RWPE1 (cell line): ENCODE results near the gene CATSPER4.
"Not testable (repeated sequence)": the region's sequence is repeated elsewhere in the genome, so short reads cannot be mapped to it uniquely, and the experiment has no call there.

ENCODE experiments used
- CTCF ChIA-PET: fragments of 350-600 bp; sonication (Branson Sonifier 250); formaldehyde crosslinking; extraction: SDS; loops from one replicate; lab custom pipeline; 2021; lab: Yijun Ruan, JAX
- POLR2A ChIA-PET: fragments of 400-600 bp; formaldehyde crosslinking; extraction: SDS; loops from one replicate; lab custom pipeline; 2020; ENCODE audit warnings: antibody characterized with exemption; ENCODE audit not compliant: low non-redundant PET; lab: Yijun Ruan, JAX
- DNase-seq: peaks from one replicate; pipeline ENCODE4 v3.0.0; 2012; ENCODE audit warnings: low spot score
- H3K27ac ChIP-seq: fragments of 450-650 bp; 2 replicates; pipeline ENCODE4 v1.5.1; 2017
- TF ChIP-seq, protein P1 (sequence below): fragments of 450-650 bp; conservative IDR thresholded peaks from 2 replicates; pipeline ENCODE4 v1.5.1; 2017; ENCODE audit warnings: low read depth, mild to moderate bottlenecking

CATSPER4 gene

DNA sequence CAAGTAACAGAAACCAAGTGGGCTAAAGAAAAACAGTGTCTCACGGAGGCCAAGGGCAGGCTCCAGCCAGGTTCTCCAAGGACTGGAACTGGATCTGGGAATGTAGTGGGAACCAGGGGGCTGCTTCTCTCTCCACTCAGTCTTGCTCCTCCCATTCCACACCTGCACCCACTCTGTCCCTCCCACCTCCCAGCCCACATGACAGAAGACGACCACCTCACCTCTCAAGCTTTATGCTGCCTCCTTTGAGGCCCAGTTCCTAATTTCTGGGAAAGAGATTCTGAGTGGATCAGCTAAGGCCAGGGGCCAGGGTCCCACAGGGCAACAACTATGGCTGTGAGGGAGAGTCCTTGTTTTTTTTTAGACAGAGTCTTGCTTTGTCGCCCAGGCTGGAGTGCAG, 24.8 kb downstream of the CATSPER4 start:
- H3K27ac ChIP-seq = no peak overlapping the region
- ChIA-PET CTCF (no interaction called here), POLR2A (no interaction called here)
- no peak for DNase-seq
- TF ChIP-seq, protein P1, sequence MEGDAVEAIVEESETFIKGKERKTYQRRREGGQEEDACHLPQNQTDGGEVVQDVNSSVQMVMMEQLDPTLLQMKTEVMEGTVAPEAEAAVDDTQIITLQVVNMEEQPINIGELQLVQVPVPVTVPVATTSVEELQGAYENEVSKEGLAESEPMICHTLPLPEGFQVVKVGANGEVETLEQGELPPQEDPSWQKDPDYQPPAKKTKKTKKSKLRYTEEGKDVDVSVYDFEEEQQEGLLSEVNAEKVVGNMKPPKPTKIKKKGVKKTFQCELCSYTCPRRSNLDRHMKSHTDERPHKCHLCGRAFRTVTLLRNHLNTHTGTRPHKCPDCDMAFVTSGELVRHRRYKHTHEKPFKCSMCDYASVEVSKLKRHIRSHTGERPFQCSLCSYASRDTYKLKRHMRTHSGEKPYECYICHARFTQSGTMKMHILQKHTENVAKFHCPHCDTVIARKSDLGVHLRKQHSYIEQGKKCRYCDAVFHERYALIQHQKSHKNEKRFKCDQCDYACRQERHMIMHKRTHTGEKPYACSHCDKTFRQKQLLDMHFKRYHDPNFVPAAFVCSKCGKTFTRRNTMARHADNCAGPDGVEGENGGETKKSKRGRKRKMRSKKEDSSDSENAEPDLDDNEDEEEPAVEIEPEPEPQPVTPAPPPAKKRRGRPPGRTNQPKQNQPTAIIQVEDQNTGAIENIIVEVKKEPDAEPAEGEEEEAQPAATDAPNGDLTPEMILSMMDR = no peak

DNA sequence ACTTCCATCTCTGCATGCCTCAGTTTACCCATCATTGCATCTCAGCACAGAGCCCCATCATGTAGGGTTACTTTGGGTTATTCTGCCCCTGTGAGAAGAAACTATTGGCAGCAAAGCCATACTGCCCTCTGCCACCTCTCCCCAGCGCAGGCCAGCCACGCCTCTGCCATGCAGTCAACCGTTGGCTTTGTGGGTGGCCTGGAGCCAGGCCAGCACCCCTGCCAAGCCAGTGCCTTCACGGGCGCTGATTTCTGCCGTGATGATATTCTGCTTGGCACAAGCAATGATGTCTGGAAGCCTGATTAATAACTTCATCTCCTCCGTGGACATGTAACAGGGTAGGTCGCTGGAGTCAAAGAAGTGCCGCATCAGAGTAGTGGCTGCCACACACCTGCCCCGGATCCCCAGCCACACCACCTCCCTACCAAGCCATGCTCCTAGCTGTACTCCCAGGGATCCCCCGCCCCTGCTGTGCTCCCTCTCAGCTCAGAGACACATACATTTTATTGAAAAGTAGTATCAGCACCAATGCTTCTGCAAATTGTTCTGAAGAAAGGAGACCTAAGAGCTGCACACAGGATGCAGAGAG, 28.6 kb downstream of the CATSPER4 start:
- ChIA-PET POLR2A (no interaction called here), CTCF (no interaction called here)
- TF ChIP-seq, protein P1 = no peak
- H3K27ac ChIP-seq = no peak overlapping the region
- DNase-seq = no peak

DNA sequence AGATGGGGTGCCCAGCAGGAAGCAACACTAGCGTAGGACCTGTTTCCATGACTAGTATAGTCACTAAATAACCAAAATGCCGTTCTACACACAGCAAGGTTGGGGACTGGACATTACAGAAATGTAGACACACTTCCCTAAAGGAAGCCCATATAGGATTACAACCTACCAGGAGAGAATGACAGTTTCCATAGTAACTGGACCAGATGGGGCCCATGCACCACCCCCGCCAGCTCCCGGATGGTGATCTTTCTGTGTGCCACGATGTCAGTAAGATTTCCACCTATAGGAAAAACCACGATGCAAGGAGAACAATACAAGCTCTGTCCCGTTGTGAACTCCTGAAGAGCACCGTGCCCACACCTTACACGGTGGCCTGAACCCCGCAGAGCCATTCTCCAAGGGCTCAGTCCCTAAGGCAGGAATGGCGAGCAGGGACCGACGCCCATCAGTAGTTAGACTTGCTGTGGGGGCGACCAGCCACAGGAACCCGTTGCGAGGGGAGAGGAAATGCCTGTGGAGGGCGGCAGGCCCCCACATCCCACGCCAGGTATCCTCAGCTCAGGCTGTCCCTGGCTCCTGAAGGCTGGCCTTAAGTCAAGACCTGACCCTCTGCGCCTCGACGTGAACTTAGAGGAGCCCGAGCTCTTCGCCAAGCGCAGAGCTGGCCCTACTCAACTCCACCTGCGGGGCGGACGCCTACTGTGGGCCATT, 30.0 kb downstream of the CATSPER4 start:
- ChIA-PET POLR2A (no interaction called here), CTCF (interaction anchor here (0.5 kb wide), 1 partner anchor 24 kb away, joined by 3 read pairs; no protein-coding TSS in a partner anchor)
- TF ChIP-seq, protein P1 = no peak
- no peak overlapping the region for H3K27ac ChIP-seq
- no peak for DNase-seq

DNA sequence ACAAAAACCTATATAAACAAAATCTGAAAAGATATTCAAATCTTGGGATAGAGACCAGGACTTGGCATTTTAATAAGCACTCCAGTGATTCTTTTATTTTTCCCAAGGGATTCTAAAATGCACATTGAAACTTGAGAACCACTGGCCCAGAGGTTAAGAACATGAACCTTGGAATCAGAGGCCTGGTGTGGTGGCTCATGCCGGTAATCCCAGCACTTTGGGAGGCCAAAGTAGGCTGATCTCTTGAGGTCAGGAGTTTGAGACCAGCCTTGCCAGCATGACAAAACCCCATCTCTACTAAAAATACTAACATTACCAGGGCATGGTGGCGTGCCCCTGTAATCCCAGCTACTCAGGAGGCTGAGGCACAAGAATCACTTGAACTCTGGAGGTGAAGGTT, 30.7 kb downstream of the CATSPER4 start:
- H3K27ac ChIP-seq = no peak overlapping the region
- TF ChIP-seq, protein P1 = no peak
- no peak for DNase-seq
- ChIA-PET POLR2A (no interaction called here), CTCF (interaction anchor here (0.5 kb wide), 1 partner anchor 25 kb away, joined by 3 read pairs; no protein-coding TSS in a partner anchor)

DNA sequence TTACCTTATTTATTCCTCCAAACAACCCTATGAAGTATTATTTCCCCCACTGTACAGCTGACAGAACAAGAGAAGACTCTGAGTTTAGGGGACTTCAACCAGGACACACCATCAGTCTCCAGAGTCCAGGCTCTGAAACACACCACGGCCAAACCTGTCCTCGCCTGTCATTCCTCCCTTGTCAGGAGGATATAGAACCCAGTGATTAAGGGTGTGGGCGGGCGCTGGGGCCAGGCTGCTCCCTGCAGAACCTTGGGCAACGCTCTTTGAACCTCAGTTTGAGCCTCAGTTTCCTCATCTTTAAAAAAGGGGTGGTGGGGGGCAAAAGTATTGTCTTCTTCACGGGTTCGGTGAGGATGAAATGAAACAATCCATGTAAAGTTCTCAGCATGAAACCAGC, 34.2 kb downstream of the CATSPER4 start:
- POLR2A ChIA-PET = no interaction called here
- TF ChIP-seq, protein P1 = no peak
- DNase-seq = no peak
- no peak overlapping the region for H3K27ac ChIP-seq
- CTCF ChIA-PET = interaction anchor here (0.7 kb wide), 1 partner anchor 1030 kb away, joined by 3 read pairs; no protein-coding TSS in a partner anchor

DNA sequence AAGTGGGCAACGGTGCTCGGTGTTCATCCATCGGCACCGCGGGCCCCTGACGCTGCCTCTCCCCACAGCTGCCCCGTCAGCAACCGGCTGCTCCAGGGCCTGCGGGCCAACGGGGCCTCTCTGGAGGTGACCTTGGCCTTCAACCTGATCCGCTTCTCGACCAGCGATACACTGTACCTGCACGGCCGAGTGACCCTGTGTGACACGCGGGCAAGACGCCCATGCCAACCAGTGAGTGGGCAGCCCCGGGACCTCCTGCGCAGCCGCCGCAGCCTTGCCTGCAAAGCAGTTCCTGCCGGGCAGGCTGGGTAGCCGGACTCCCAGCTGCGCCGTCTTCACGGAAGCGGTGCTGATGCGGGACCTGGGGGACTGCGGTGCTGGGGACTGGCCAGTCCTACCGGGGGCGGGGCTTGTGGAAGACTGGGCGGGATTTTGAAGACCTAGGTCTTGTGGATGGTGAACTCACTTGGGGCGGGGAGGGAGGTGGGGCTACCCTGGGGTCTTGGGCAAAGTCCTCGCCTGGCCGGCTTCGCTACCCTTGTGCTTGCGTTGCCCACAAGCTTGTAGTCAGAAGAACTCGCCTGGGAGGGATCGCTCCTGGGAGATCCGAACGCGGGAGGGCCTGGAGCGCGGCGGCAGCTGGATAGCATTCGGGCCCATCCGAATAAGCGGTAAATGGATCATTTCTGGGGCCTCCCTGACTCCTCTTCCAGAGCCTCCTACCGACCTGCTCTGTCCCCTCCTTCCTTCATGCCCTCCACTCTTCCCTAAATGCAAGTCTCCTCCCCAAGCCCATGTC, 34.8 kb downstream of the CATSPER4 start:
- DNase-seq = no peak
- H3K27ac ChIP-seq = no peak overlapping the region
- POLR2A ChIA-PET = no interaction called here
- TF ChIP-seq, protein P1 = no peak
- CTCF ChIA-PET = interaction anchor here (0.6 kb wide), 3 partner anchors 8 to 96 kb away, joined by 3 read pairs; no protein-coding TSS in a partner anchor

DNA sequence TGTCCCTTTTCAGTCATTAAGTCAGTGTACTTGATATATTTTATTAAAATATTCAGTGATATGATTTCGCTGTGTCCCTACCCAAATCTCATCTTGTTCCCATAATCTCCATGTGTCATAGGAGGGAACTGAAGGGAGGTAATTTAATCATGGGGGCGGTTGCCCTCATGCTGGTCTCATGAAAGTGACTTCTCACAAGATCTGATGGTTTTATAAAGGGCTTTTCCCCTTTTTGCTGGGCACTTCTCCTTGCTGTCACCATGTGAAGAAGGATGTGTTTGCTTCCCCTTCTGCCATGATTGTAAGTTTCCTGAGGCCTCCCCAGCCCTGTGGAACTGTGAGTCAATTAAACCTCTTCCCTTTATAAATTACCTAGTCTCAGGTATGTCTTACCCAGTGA, 40.3 kb downstream of the CATSPER4 start:
- DNase-seq, POLR2A ChIA-PET, H3K27ac ChIP-seq: not testable (repeated sequence)
- CTCF ChIA-PET = interaction anchor here (1.2 kb wide), 1 partner anchor 61 kb away, joined by 4 read pairs; the partner anchor contains the start of gene ZNF593
